ENCODE measurements around the gene RBFOX2. TPM values are rescaled to one million over a fixed set of nuclear protein-coding genes. Genes with fewer than 3 reads are reported as not detected.

Gene RBFOX2
- total and polyA plus RNA-seq, 2 of the 8 experiments (the other 6 are each of a cell fraction or from before 2014, with no cell fraction given) = 121 to 122 TPM

- H3K23me2 ChIP-seq (ENCODE audit: low read depth, low read length) = 0 out of 2 replicates have a peak, but pooled peaks cover 3% of the 10 kb centered on the region
- CTCF ChIA-PET (ENCODE audit: partially characterized antibody) = interaction anchor here (0.6 to 1.5 kb wide), 6 partner anchors 10 to 289 kb away, joined by 3 to 6 read pairs (median 3); no protein-coding TSS in a partner anchor
- no peak overlapping the region for H2BK15ac ChIP-seq (ENCODE audit: low read length)
- no peaks in the 10 kb centered on the region for H3K27me3 ChIP-seq (replicated peaks in 1 of 4; ENCODE audit: control insufficient read depth in 3 of 4, extremely low read depth in 1 of 4, insufficient read depth in 3 of 4, low read length in 3 of 4)
- 85% methylated on average over 3 of the region's 3 CpGs; no CpG with 5 or more reads in 1 of the 2 experiments for WGBS, 2 experiments (ENCODE audit: extremely low coverage in 1 of 2, insufficient coverage in 1 of 2, insufficient read length in 1 of 2, insufficient replicate concordance in 2 of 2, low coverage in 1 of 2, low lambda C conversion rate in 2 of 2, missing lambda C conversion rate in 1 of 2)
- H4K91ac ChIP-seq (replicated peaks; ENCODE audit: insufficient read length, low read length) = no peak overlapping the region
- H3K79me1 ChIP-seq (ENCODE audit: low read depth, low read length) = peaks cover 4% of the 10 kb centered on the region; the same call in 1 of the 2 replicates
- DNase-seq (ENCODE audit: low read depth in 1 of 2, low spot score in 2 of 2) = no peak
- no peaks in the 10 kb centered on the region for H3K36me3 ChIP-seq (ENCODE audit: control insufficient read depth in 2 of 4, insufficient read depth in 4 of 4, low read length in 3 of 4)
- peaks cover 0 to 71% of the 10 kb centered on the region in 2 experiments; a peak in 3 of 4 replicates for H3K79me2 ChIP-seq (ENCODE audit: control insufficient read depth in 1 of 2, insufficient read depth in 2 of 2, low read length in 2 of 2)
- no peak overlapping the region for H4K5ac ChIP-seq (ENCODE audit: insufficient read length, low read depth, low read length)
- H3K9me3 ChIP-seq (ENCODE audit: insufficient read depth in 2 of 2, low read depth in 1 of 2, low read length in 1 of 2) = no peaks in the 10 kb centered on the region
- H2AFZ ChIP-seq (ENCODE audit: low read length) = no peak overlapping the region
- no peak overlapping the region for H2BK12ac ChIP-seq (ENCODE audit: low read depth, low read length)
- H3K14ac ChIP-seq (ENCODE audit: insufficient read length) = no peak overlapping the region
- H2BK5ac ChIP-seq (ENCODE audit: low read depth, low read length) = no peak overlapping the region
- H3K18ac ChIP-seq (ENCODE audit: extremely low read depth, low read length) = no peak overlapping the region
- no peak overlapping the region for H3K56ac ChIP-seq (replicated peaks; ENCODE audit: insufficient read length, low read depth, low read length)
- H3K4me3 ChIP-seq (ENCODE audit: extremely low read depth in 1 of 4, insufficient read depth in 2 of 4, low read depth in 3 of 4, low read length in 4 of 4) = no peak overlapping the region
- H2BK120ac ChIP-seq (replicated peaks; ENCODE audit: low read depth, low read length) = no peak overlapping the region
- H3K27ac ChIP-seq (ENCODE audit: low read depth, low read length) = no peak overlapping the region
- FAIRE-seq = no peak
- H3K4me1 ChIP-seq (replicated peaks in 1 of 4; ENCODE audit: control insufficient read depth in 3 of 4, insufficient read depth in 4 of 4, low read length in 3 of 4) = peaks cover 4 to 19% (median 17%) of the 10 kb centered on the region in 4 experiments; a peak in 6 of 7 replicates
- peaks cover 0 to 4% of the 10 kb centered on the region in 2 experiments for H4K20me1 ChIP-seq (replicated peaks in 1 of 2; ENCODE audit: control insufficient read depth in 1 of 2, insufficient read depth in 2 of 2, low read length in 2 of 2)
- POLR2A ChIA-PET (ENCODE audit: partially characterized antibody) = interaction anchor here (1.0 kb wide), 1 partner anchor 168 kb away, joined by 3 read pairs; no protein-coding TSS in a partner anchor
- H2AK5ac ChIP-seq (ENCODE audit: low read depth, low read length) = no peak overlapping the region
- no peak overlapping the region for H4K8ac ChIP-seq (ENCODE audit: extremely low read depth, insufficient read depth, low read length)
- no peak overlapping the region for H3K4ac ChIP-seq (replicated peaks; ENCODE audit: insufficient read length, low read depth, low read length)
- no peak overlapping the region for H2BK20ac ChIP-seq (ENCODE audit: low read length)
- H3K9ac ChIP-seq (replicated peaks in 1 of 4; ENCODE audit: extremely low read depth in 1 of 4, low read depth in 3 of 4, low read length in 3 of 4) = no peak overlapping the region
- H3K23ac ChIP-seq (ENCODE audit: insufficient read length) = no peak overlapping the region
- H3K4me2 ChIP-seq (ENCODE audit: insufficient read depth in 1 of 2, low read depth in 2 of 2, low read length in 2 of 2) = no peak overlapping the region
- TF ChIP-seq TBP (IDR thresholded peaks at IDR 0.05; ENCODE audit: low read depth, low read length) (no peak), BCL11A (IDR thresholded peaks at IDR 0.05; ENCODE audit: low read depth in 2 of 2, low read length in 2 of 2) (no peak), SIX5 (IDR thresholded peaks at IDR 0.05; ENCODE audit: low read depth, low read length) (no peak), FOSL1 (IDR thresholded peaks at IDR 0.05; ENCODE audit: insufficient read depth, low read depth, low read length) (no peak), EZH2 (IDR thresholded peaks at IDR 0.05; ENCODE audit: low read depth, low read length, severe bottlenecking) (no peak), SP2 (IDR thresholded peaks at IDR 0.05; ENCODE audit: low read length) (no peak), RXRA (IDR thresholded peaks at IDR 0.05; ENCODE audit: insufficient read depth, low read depth, low read length) (no peak), KDM1A (IDR thresholded peaks at IDR 0.05; ENCODE audit: borderline replicate concordance, low read length) (no peak), CBX5 (IDR thresholded peaks at IDR 0.05; ENCODE audit: low read depth, low read length) (no peak), TAF7 (optimal IDR thresholded peaks at IDR 0.05; ENCODE audit: borderline replicate concordance, low read depth, low read length) (no peak), HDAC6 (IDR thresholded peaks at IDR 0.05; ENCODE audit: low read depth, low read length) (no peak), POLR2A (IDR thresholded peaks at IDR 0.05; ENCODE audit: control extremely low read depth in 1 of 2, low read depth in 2 of 2, low read length in 2 of 2) (no peak)
Observed at GRCh38 chr22:35918456-35918855, 110.2 kb downstream of the RBFOX2 start.

All from H1 (cell line).